ENCODE measurements around the gene MTMR2.
"Not testable (repeated sequence)": the region's sequence is repeated elsewhere in the genome, so short reads cannot be mapped to it uniquely, and the experiment has no call there.

MTMR2 gene

DNA sequence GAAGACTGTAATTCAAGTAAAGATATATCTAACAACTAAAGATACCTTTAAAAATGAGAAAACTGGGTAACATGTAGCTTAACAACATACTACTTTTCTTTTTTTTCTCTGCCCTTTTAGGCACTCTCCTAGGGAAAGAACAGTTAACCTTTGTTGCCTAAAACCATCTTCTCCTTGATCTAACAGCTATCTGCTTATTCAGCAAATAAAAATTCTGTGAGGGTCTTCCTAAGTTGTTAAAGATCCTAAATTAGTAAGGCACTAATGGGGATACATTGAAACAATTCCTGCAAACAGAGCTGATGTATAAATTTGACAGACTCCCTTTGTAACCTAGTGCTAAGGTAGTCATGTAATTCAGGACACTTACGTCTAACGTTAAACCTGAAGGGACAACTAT lies 39.1 kb downstream of the MTMR2 start:
- DNase-seq (ENCODE audit: low read depth): no peak

DNA sequence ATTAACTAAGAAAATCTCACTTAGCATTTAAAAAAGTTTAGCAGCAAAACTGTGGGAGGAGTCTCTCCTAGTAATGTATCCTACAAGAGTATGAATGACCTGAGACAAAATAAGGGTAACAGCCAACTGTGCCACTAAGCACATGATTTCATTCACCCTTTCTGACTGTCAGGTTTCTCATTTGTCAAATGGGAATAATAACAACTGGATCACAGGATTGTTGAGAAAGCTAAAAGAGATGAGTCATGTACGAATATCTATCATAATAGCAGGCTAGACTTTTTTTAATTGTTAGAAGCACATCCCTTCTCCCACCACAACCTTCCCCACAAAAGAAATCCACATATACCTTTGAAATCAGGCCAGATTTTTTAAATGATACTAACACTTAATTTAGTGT lies 39.5 kb downstream of the MTMR2 start:
- DNase-seq (ENCODE audit: low read depth): no peak

DNA sequence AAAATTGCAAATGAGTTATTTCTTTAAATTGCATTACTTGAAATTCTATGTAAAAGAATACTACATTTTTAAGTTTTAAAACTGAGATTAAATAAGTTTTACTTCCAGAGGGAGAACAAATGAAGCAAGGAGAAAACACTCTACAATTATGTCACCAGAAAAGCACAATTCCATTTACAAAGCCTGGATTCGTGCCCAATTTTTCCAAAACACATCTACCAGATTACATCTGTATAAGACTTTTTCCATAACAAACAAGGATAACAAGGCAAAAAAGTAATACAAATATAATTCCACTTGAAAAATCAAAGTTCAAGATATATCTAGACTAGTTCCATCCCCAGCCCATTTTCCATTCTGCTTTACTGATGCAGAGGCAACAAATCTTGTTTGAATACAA lies 40.5 kb downstream of the MTMR2 start:
- DNase-seq (ENCODE audit: low read depth): no peak

GRCh38 chr11:95877291-95877690 lies 46.6 kb downstream of the MTMR2 start:
- DNase-seq (ENCODE audit: low read depth): no peak

DNA sequence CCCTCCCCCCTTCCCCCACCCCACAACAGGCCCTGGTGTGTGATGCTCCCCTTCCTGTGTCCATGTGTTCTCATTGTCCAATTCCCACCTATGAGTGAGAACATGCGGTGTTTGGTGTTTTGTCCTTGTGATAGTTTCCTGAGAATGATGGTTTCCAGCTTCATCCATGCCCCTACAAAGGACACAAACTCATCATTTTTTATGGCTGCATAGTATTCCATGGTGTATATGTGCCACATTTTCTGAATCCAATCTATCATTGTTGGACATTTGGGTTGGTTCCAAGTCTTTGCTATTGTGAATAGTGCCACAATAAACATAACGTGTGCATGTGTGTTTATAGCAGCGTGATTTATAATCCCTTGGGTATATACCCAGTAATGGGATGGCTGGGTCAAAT lies 53.0 kb downstream of the MTMR2 start:
- not testable (repeated sequence) for DNase-seq (ENCODE audit: low read depth)

DNA sequence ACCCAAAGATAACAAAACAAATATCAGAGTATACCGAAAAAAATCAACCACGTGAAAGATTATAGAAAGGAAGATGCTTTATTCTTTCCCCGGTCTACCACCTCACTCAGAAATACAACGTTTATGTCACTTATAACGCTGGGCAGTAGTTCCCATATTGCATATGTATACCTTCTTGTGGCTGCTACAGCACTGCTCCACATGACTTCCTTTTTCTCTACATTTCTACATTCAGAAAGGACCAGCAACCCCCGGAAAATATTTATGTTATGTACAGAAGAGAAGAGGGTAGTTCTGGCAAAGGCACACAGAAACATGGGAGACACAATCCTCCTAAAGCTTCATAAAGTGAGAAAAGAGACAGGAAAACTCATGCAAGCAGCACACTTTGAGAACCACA lies 56.8 kb downstream of the MTMR2 start:
- no peak for DNase-seq (ENCODE audit: low read depth)

DNA sequence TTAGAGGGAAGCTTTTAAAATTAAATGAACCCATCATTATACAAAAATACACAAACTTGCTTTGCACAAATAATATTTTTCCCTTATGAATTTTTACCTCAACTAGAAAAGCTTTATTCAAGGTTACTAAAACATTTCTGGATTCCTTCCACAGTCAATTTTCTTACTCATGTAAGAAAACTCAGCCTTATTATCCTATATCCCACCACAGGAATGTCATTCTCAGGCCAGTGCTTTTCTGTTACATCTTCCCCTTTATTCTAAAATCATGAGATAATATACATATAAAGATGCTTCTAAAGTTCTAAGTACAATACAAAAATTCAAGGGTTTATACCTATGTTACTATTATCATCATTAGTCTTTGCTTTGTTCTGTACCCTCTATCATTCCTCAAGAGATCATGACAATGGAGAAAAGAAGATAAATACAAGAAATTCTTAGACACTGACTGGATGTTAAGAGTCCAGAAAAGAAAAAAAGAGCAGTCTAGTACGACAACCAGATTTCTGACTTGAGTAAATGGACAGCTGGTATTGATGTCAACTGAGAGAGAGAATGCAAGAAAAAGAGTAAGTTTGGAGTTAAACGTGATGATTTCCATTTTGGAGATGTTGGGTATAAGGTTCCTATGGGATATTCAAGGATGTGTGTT lies 60.3 kb downstream of the MTMR2 start:
- DNase-seq (ENCODE audit: low read depth): no peak

DNA sequence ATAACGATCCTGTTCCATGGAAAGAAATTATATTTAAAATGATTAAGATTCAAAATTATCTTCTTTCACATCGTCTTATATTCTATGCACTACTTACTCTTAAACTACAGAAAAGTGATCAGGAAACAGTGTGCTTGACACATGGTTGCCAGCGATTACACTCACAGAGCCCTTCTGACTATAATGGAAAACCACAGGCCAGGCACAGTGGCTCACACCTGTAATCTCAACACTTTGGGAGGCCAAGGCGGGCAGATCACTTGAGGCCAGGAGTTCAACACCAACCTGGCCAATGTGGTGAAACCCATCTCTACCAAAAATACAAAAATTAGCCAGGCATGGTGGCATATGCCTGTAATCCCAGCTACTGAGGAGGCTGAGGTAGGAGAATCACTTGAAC lies 63.9 kb downstream of the MTMR2 start:
- not testable (repeated sequence) for DNase-seq (ENCODE audit: low read depth)

DNA sequence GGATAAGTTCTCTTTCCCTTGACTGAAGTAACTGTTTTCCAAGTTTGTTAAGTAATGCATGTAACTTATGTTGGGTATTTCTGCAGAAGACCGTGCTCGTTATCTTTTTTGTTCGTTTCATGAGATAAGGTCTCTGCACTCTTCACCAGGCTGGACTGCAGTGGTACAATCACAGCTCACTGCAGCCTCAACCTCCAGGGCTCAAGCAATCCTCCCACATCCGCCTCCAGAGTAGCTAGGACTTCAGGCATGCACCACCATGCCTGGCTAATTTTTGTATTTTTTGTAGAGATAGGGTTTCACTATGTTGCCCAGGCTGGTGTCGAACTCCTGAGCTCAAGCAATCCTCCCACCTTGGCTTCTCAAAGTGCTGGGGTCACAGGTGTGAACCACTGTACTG lies 69.5 kb downstream of the MTMR2 start:
- DNase-seq (ENCODE audit: low read depth): not testable (repeated sequence)

DNA sequence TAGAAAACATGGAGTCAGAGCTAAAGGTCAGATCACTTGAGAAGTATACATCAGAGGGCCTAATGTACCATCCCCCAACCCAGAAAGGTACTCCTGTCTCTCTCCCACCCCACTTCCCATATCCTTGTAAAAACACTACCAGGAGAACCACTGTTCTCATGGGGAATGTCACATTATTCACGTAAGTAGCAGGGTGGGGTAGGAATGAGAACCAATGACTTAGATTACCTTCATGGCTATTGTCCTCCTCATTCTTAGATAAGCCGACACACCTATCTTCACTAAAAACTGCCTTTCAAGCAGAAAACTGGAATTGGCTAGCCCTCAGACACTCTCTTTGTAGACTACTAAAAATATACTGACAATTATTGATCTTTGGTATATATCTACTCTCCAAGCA lies 70.0 kb downstream of the MTMR2 start:
- no peak for DNase-seq (ENCODE audit: low read depth)

DNA sequence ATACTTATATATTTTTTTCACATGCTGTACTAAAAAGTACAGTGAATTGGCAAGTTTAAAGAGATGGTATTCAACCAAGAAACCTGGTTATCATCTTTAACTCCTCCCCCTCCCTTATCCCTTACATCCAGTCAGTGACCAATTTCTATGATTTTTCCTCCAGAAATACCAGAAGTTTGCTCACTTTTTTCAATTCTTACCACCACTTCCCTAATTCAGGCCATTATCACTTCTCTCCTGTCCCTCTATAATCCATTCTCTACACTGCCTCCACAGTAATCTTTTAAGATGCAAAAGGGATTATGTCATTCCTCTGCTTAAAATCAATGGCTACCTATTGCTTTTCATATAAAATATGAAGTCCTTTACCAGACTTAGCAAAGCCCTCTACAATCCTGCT lies 70.8 kb downstream of the MTMR2 start:
- DNase-seq (ENCODE audit: low read depth): no peak

GRCh38 chr11:95850137-95850536 lies 73.8 kb downstream of the MTMR2 start:
- no peak for DNase-seq (ENCODE audit: low read depth)

DNA sequence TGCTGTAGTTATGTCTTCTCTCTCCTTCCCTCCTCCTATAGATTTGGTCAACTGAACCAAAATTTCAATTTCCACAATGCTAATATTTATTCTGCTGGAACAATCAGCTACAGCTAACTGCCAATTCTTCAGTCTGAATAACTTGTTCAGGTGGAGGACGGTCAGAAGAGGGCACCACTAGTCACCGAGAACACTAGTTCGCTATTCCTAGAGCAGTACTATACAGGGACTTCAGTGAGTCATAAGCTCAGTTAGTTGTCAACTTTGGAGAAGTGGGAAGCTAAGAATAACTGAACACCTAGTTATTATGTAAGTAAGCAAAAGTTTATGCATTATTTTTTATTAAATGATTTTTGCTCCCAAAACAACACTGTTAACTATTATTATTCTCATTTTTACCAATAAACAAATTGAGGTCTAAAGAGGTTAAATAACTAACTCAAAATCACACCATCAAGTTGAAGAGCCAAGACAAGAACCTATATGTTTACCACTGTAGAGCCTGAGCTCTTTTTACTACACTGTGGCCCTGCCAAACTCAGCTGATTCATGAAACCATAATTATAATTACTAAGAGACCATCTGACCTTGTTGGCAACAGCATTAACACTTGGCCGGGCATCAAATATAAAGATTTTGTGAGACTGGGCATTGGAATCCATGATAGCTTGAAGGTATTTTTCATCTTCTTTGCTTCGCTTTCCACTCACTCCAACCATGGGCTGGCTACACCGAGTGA lies 74.7 kb downstream of the MTMR2 start:
- DNase-seq (ENCODE audit: low read depth): no peak

GRCh38 chr11:95845167-95845566 lies 78.7 kb downstream of the MTMR2 start:
- DNase-seq (ENCODE audit: low read depth): no peak

DNA sequence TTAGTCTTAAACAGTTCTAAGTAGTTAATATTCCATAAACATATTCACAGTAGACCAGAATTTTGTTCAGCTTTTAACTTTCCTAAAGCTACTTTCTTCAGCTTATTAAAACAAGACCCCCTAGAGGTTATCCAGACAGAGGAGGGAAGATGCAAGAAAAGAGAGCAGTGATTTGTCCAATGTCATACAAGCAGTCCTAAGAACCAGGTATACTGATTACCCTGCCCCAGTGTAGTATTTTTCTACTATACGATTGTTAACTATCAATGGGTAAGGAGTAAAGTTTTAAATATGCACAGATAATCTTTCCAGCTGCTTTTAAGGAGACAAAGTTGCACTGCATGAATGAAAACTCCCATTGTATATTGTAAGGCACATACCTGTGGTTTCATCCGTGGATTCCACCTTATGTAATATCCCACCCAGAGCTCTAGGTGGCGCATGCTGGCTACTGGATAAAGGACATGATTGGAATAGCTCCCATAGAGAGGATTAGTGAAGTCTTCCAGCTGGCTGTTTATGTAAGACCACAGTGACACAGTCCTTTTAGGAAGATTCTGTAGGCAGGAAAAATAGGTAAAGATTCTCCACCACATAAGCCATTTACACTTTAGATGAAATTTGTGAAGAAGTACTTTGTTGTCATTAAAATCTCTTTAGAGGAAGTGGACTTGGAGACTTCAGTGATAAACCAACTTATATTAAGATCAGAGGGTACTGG lies 88.0 kb downstream of the MTMR2 start:
- DNase-seq (ENCODE audit: low read depth): peak; percentile 1

GRCh38 chr11:95835351-95835750 lies 88.6 kb downstream of the MTMR2 start:
- DNase-seq (ENCODE audit: low read depth): no peak

GRCh38 chr11:95833378-95833777 lies 90.5 kb downstream of the MTMR2 start:
- no peak for DNase-seq (ENCODE audit: low read depth)

- no peak for DNase-seq (ENCODE audit: low read depth)
These were observed 91.1 kb downstream of the MTMR2 start for GRCh38 chr11:95832763-95833162.

- no peak for DNase-seq (ENCODE audit: low read depth)
These were observed 92.6 kb downstream of the MTMR2 start for GRCh38 chr11:95831198-95831883.

- no peak for DNase-seq (ENCODE audit: low read depth)
These were observed 94.2 kb downstream of the MTMR2 start for GRCh38 chr11:95829580-95830259.

DNA sequence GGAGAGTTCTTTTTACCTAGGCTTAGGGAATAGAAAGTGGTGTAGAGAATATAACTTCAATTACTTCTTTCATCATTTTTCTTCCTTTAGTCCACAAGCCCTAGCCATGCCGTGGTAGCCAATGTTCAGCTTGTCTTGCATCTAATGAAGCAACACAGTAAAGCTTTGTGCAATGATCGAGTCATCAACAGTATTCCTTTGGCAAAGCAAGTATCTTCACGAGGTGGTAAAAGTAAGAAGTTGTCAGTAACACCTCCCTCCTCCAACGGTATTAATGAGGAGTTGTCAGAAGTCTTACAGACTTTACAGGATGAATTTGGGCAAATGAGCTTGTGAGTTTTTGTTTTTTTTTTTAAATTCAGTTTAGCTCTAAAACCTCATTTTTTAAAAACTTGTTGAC lies 96.2 kb downstream of the MTMR2 start:
- no peak for DNase-seq (ENCODE audit: low read depth)

- no peak for DNase-seq (ENCODE audit: low read depth)
These were observed 102.3 kb downstream of the MTMR2 start for GRCh38 chr11:95821640-95822039.
